ENCODE data around the gene EXOC3L4. TPM values are rescaled to one million over a fixed set of nuclear protein-coding genes. Genes with fewer than 3 reads are reported as not detected.
A peak's percentile ranks its signal among the peaks of the same experiment; 100 is the strongest.

Gene EXOC3L4
- total RNA-seq, 1 experiment from 2014 or later: 1.7 TPM

DNA sequence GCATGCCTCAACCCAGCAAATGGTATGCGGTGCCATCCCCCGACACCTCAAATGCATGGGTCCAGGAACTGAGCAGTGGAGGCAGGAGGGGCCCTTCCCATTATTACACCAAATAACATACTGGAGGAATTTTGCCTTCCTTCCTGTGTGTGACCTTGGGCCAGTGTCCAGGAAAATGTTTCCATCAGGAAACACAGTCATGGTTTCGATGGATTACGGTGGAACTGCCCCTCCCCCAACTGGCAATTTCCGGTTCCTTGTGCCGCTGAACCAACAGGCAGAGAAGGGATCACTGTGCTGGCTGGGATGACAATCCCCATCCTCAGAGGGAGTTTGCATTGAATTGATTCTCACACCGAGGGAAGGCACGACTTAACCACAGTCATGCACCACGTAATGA is 28.1 kb upstream of the EXOC3L4 start:
- H3K27ac ChIP-seq: peak overlapping the region; percentile 94
- H3K79me2 ChIP-seq (ENCODE audit: low read depth): no peaks in the 10 kb centered on the region
- no peaks in the 10 kb centered on the region for H3K36me3 ChIP-seq (ENCODE audit: low read depth)
- H4K20me1 ChIP-seq (ENCODE audit: insufficient read depth): no peaks in the 10 kb centered on the region
- no peaks in the 10 kb centered on the region for H3K9me2 ChIP-seq (ENCODE audit: insufficient read depth)
- H3K9me3 ChIP-seq (ENCODE audit: insufficient read depth, low read depth): no peaks in the 10 kb centered on the region
- BruUV-seq (replicated peaks): no TSS peak
- no peaks in the 10 kb centered on the region for H3K27me3 ChIP-seq (ENCODE audit: insufficient read depth, low read depth)
- peaks cover 51% of the 10 kb centered on the region for H3K4me1 ChIP-seq (replicated peaks; ENCODE audit: insufficient read depth)
- ChIA-PET CTCF (interaction anchor here (0.6 kb wide), 1 partner anchor 122 kb away, joined by 3 read pairs; no protein-coding TSS in a partner anchor), POLR2A (ENCODE audit: unreplicated experiment) (interaction anchor here (0.7 kb wide), 1 partner anchor 437 kb away, joined by 3 read pairs; no protein-coding TSS in a partner anchor)
- H3K4me3 ChIP-seq: no peak overlapping the region
- peaks cover 63% of the 10 kb centered on the region for H3F3A ChIP-seq (ENCODE audit: insufficient read depth, low read depth)
- no peak for TF ChIP-seq EZH2 (IDR thresholded peaks at IDR 0.05; ENCODE audit: low read depth)
- no peak for TF ChIP-seq CTCF (conservative IDR thresholded peaks at IDR 0.05)
- H3K4me2 ChIP-seq: peak overlapping the region; percentile 74
- intact Hi-C loops (cut with micrococcal nuclease; ENCODE audit: unreplicated experiment): loop anchor here (2.0 to 5.0 kb wide), 2 partner anchors 40 to 539 kb away; no protein-coding TSS in a partner anchor
- H2AFZ ChIP-seq: no peak overlapping the region
- no peak for DNase-seq

DNA sequence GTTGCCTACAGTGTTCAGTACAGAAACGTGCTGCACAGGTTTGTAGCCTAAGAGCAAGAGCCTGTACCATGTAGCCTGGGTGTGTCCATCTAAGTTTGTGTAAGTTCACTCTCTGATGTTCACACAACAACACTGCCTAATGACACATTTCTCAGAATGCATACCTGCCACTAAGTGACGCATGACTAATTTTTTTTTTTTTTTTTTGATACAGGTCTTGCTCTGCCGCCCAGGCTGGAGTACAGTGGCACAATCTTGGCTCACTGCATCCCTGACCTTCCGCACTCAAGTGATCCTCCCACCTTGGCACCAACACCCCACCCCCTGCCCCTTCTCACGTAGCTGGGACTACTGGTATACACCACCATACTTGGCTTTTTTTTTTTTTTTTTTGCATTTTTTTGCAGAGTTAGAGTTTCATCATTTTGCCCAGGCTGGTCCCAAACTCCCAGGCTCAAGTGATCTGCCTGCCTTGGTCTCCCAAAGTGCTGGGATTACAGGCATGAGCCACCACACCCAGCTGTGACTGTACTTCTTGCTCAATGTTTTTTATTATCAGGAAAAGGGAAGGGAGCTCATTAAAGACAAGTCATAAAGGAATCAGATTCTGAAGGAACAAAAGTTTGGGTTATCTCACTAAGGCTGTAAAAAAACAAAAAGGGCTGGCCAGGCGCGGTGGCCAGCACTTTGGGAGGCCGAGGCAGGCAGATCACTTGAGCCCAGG is 27.1 kb upstream of the EXOC3L4 start:
- no peaks in the 10 kb centered on the region for H3K27me3 ChIP-seq (ENCODE audit: insufficient read depth, low read depth)
- CTCF ChIA-PET: interaction anchor here (0.5 to 1.0 kb wide), 11 partner anchors 19 to 538 kb away, joined by 3 to 14 read pairs (median 4); no protein-coding TSS in a partner anchor
- POLR2A ChIA-PET (ENCODE audit: unreplicated experiment): interaction anchor here (0.6 to 0.7 kb wide), 10 partner anchors 12 to 1097 kb away, joined by 3 to 38 read pairs (median 5); partner anchors contain the start of gene KLC1
- H3K4me3 ChIP-seq: peak overlapping the region; percentile 20; the same call in 1 of the 2 replicates
- intact Hi-C loops (cut with micrococcal nuclease; ENCODE audit: unreplicated experiment): loop anchor here (1.0 to 5.0 kb wide), 5 partner anchors 10 to 540 kb away; partner anchors contain the start of gene CDC42BPB
- H3K4me1 ChIP-seq (replicated peaks; ENCODE audit: insufficient read depth): peaks cover 60% of the 10 kb centered on the region
- H3K36me3 ChIP-seq (ENCODE audit: low read depth): no peaks in the 10 kb centered on the region
- H2AFZ ChIP-seq: peak overlapping the region; percentile 26; the same call in 1 of the 2 replicates
- H4K20me1 ChIP-seq (ENCODE audit: insufficient read depth): no peaks in the 10 kb centered on the region
- H3K9me2 ChIP-seq (ENCODE audit: insufficient read depth): no peaks in the 10 kb centered on the region
- H3K9me3 ChIP-seq (ENCODE audit: insufficient read depth, low read depth): no peaks in the 10 kb centered on the region
- peaks cover 62% of the 10 kb centered on the region for H3F3A ChIP-seq (ENCODE audit: insufficient read depth, low read depth)
- no peaks in the 10 kb centered on the region for H3K79me2 ChIP-seq (ENCODE audit: low read depth)
- peak; percentile 92 to 100 for DNase-seq
- TF ChIP-seq EZH2 (IDR thresholded peaks at IDR 0.05; ENCODE audit: low read depth): no peak
- TF ChIP-seq CTCF (conservative IDR thresholded peaks at IDR 0.05): no peak
- no TSS peak for BruUV-seq (replicated peaks)
- H3K4me2 ChIP-seq: peak overlapping the region; percentile 74
- peak overlapping the region; percentile 94 for H3K27ac ChIP-seq

- DNase-seq: no peak
- Histone ChIP-seq H3K27ac (peak overlapping the region; percentile 94), H3K36me3 (ENCODE audit: low read depth) (no peaks in the 10 kb centered on the region), H3K9me3 (ENCODE audit: insufficient read depth, low read depth) (no peaks in the 10 kb centered on the region), H3K27me3 (ENCODE audit: insufficient read depth, low read depth) (no peaks in the 10 kb centered on the region), H4K20me1 (ENCODE audit: insufficient read depth) (no peaks in the 10 kb centered on the region), H3K4me2 (peak overlapping the region; percentile 74), H3K79me2 (ENCODE audit: low read depth) (no peaks in the 10 kb centered on the region), H2AFZ (no peak overlapping the region), H3F3A (ENCODE audit: insufficient read depth, low read depth) (peaks cover 62% of the 10 kb centered on the region), H3K4me3 (peak overlapping the region; percentile 20; the same call in 1 of the 2 replicates), H3K4me1 (replicated peaks; ENCODE audit: insufficient read depth) (peaks cover 72% of the 10 kb centered on the region), H3K9me2 (ENCODE audit: insufficient read depth) (no peaks in the 10 kb centered on the region)
- ChIA-PET CTCF (interaction anchor here (0.6 kb wide), 1 partner anchor 96 kb away, joined by 8 read pairs; no protein-coding TSS in a partner anchor), POLR2A (ENCODE audit: unreplicated experiment) (interaction anchor here (0.7 kb wide), 1 partner anchor 129 kb away, joined by 4 read pairs; no protein-coding TSS in a partner anchor)
- TF ChIP-seq EZH2 (IDR thresholded peaks at IDR 0.05; ENCODE audit: low read depth) (no peak), CTCF (conservative IDR thresholded peaks at IDR 0.05) (no peak)
- intact Hi-C loops (cut with micrococcal nuclease; ENCODE audit: unreplicated experiment): loop anchor here (5.0 kb wide), 1 partner anchor 541 kb away; no protein-coding TSS in a partner anchor
- BruUV-seq (replicated peaks): no TSS peak
Measured at GRCh38 chr14:103068351-103069073, 26.0 kb upstream of the EXOC3L4 start.
